ENCODE measurements around the gene PDZK1.
A peak's percentile ranks its signal among the peaks of the same experiment; 100 is the strongest.
"Not testable (repeated sequence)": the region's sequence is repeated elsewhere in the genome, so short reads cannot be mapped to it uniquely, and the experiment has no call there.

The PDZK1 gene

GRCh38 chr1:145710291-145711027 is 3.3 kb upstream of the PDZK1 start:
- DNase-seq, result no peak

GRCh38 chr1:145708063-145708462 is 895 bp upstream of the PDZK1 start:
- DNase-seq, result no peak

DNA sequence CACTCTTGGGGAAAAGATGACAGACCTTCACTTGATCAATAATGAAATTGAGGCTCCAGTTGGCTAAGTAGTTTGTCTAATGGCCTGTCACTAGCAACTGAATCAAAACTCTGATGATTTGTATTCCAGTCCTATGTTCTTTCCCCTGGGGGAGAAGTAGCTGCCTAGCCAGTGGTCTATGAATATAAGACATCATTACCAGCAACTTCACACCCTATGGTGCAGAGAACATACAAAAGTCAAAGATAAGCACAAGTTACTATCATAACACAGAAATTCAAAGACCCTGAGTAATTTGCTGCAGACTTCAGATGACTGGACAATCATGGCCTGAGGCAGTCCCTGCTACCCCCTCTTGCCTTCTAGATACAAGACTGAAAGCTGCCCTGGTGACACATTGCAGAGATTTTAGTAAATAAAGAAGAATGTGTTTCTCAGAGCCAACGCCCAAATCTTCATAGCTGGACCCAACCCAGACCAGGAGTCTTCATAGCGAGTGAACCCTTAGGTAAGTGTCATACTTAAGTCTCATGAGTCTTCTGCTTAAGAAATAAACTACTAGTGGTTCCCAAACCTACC is 993 bp downstream of the PDZK1 start:
- no peak for DNase-seq

- no peak for DNase-seq
These were observed 1.5 kb downstream of the PDZK1 start for GRCh38 chr1:145705622-145706021.

GRCh38 chr1:145702826-145703225 is 4.3 kb downstream of the PDZK1 start:
- no peak for DNase-seq

DNA sequence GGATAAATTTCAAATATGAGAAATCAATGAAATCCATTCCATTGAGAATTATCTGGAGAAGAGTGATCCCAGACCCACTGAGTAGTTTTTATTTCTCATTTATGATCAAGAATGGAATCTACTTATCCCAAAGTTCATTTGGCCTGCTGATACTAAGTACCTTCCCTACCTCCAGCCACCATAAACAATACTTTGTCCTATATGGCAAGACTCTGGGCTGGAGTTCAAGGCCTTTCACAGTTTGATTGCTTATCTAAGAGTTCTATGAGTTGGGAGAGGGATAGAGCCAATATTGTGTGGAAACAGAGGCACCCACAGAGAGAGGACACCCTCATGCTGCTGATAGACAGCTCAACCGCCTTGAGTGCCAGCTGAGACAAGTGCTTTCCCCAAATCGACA is 5.1 kb downstream of the PDZK1 start:
- DNase-seq, result no peak

GRCh38 chr1:145701306-145701862 is 5.8 kb downstream of the PDZK1 start:
- no peak for DNase-seq

- no peak for DNase-seq
These were observed 10.6 kb downstream of the PDZK1 start for GRCh38 chr1:145696630-145696960.

DNA sequence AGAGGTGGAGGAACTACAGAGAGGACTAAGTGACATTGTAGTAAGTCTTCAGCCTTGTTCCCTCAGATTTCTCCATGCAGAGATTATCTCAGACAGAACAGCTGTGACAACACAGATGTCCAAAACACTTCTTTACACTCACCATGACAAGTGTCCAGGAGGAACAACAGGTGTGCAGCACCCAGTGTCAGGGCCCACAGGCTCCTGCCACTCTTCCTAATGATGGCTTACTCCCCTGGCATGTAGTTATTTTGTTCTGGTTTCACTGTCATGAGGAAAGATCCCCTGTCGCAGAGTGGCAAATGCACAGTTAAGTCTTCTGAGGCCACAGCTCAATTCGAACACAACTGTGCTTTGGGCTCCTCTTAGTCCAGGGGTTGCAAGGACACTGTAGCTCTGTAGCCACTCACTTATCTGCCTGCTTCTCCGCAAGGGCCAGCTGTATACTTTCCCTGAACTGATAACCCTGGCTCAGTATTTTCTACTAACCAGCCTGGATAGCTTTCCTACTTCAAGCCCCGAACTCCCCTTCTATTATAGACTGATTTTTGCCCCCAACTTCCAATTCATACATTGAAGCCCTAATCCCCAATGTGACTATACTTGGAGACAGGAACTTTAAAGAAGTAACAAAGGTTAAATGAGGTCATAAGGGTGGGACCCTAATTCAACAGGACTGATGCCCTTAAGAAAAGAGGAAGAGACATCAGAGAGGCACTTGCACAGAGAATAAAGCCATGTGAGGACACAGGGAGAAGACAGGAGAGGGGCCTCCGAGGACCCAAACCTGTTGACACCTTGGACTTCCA is 11.1 kb downstream of the PDZK1 start:
- no peak for DNase-seq

- DNase-seq, result no peak
These were observed 14.3 kb downstream of the PDZK1 start for GRCh38 chr1:145692785-145693443.

- peak in 3 of 6 experiments; percentile 11 to 34 (median 33) for DNase-seq
These were observed 16.3 kb downstream of the PDZK1 start for GRCh38 chr1:145690587-145691558.

GRCh38 chr1:145689922-145690321 is 17.2 kb downstream of the PDZK1 start:
- no peak for DNase-seq

DNA sequence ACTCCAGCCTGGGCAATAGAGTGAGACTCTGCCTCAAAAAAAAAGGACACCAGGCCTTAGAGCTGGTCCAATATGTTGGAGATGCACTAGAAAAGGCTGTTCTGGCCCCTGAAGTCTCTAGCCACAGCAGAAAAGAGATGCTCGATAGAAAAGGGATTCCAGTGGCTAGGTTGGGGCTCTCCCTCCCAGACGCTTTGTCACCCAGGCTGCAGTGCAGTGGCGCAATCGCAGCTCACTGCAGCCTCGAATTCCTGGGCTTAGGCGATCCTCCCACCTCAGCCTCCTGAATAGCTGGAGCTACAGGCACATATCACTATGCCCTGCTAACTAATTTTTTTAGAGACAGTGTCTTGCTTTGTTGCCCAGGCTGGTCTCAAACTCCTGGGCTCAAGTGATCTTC is 18.2 kb downstream of the PDZK1 start:
- DNase-seq, result no peak

GRCh38 chr1:145688328-145688727 is 18.8 kb downstream of the PDZK1 start:
- no peak for DNase-seq

DNA sequence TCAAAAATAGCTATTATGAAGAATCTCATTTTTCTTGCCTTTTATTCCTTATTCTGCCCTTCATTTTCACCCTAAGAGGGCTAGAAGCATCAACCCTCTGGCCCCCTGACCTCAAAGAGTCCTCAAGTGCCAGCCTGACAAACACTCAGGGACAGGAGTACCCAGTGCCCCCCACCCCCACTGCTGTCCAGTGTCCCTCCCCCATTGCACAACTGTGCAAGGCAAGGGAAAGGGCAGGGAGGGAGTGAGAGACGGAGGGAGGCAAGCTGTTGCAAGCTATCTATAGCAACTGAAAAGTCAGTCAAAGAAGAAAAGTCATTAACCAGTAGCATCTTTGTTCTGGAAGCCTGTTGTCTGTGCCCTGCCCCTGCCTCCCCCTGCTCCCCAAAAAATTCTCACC is 21.1 kb downstream of the PDZK1 start:
- not testable (repeated sequence) for DNase-seq

- not testable (repeated sequence) for DNase-seq
These were observed 22.3 kb downstream of the PDZK1 start for GRCh38 chr1:145684858-145685257.

- not testable (repeated sequence) for DNase-seq
These were observed 34.0 kb downstream of the PDZK1 start for GRCh38 chr1:145673217-145673616.

DNA sequence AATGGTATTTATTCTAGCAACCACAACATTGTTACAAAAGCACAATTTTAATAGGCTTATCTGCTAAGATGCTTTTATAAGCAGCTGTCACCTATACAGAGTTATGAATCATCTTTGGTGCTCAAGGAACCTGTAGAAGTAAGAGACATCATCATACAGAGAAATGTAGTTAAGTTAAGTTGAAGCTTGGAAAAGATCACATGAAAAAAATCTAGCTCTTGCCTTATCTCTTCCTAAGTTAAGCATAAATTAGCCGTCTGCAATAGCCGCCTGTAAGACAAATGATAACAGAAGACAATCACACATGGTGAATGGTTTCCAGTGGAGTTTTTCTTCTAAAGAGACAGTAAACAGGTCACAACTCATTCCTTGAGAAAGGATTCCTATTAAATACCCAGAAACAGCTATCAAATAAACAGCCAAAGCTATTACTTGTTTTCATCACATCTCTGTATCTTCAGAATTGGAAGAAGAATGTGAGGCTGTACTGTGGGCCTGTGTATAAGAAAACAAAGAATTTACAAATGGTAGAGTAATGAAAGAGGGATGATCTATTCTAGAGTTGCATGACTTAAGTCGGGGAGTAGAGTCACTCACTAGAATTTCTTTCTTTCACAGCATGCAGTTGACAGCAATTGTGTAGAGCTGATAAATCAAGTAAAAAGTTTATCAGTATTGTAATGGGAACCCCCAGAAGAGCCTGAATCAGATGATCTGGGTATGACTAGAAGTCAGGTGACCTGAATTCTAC is 36.0 kb downstream of the PDZK1 start:
- not testable (repeated sequence) for DNase-seq

GRCh38 chr1:145665015-145665414 is 42.2 kb downstream of the PDZK1 start:
- DNase-seq, result not testable (repeated sequence)

GRCh38 chr1:145662502-145662901 is 44.7 kb downstream of the PDZK1 start:
- DNase-seq, result not testable (repeated sequence)
